Nephron (organoid): Measurements from ENCODE around the gene AGAP3.

Source experiments
- H3K27ac Mint-ChIP-seq, 3 experiments: 2 replicates each; pipeline ENCODE4 v1.8.0; 2020; ENCODE audit warnings: mixed read lengths in 3 of 3, mild to moderate bottlenecking in 2 of 3, moderate library complexity in 1 of 3
- H3K27me3 Mint-ChIP-seq: 2 replicates; pipeline ENCODE4 v1.8.0; 2021; ENCODE audit warnings: low read depth, mild to moderate bottlenecking, moderate library complexity, mixed read lengths
- H3K36me3 Mint-ChIP-seq: 2 replicates; pipeline ENCODE4 v1.8.0; 2020; ENCODE audit warnings: low read depth, mixed read lengths
- H3K4me1 Mint-ChIP-seq: 2 replicates; pipeline ENCODE4 v1.8.0; 2020; ENCODE audit warnings: mixed read lengths
- H3K4me3 Mint-ChIP-seq, 3 experiments: 2 replicates each; pipeline ENCODE4 v1.8.0; 2020; ENCODE audit warnings: mild to moderate bottlenecking in 3 of 3, mixed read lengths in 3 of 3, moderate library complexity in 2 of 3
- H3K9me3 Mint-ChIP-seq: 2 replicates; pipeline ENCODE4 v1.8.0; 2020; ENCODE audit warnings: mixed read lengths
- TF ChIP-seq, protein P1 (sequence below), 3 experiments: fragments of 200-600 bp; sonication (generic); IDR thresholded peaks; one replicate each; pipeline ENCODE4 v1.5.0; 2021; ENCODE audit warnings: antibody characterized with exemption in 3 of 3; ENCODE audit not compliant: unreplicated experiment in 3 of 3

The AGAP3 gene

DNA sequence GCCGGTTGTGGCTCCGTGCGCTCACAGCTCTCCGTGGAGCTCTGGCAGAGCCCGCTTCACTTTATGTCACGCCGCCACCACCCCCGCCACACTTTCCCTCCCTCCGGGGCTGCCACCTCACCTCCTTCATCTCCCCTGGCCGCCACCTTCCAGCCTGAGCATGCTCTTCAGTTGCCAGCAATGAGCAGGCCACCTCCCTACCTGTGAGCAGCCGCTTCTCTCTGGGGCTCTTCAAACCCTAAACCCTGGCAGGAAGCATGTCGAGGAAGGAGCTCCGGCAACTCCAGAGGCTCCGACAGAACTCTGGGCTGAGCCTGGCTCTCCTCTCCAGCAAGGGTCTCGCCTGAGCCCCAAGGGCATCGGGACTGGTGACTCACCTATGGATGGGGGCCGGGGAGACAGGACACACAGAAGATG, 44.5 kb downstream of the AGAP3 start:
- Mint-ChIP-seq H3K27ac (no peak overlapping the region), H3K9me3 (no peaks in the 10 kb centered on the region), H3K27me3 (peaks cover 5% of the 10 kb centered on the region), H3K4me3 (no peak overlapping the region), H3K4me1 (peaks cover 38% of the 10 kb centered on the region), H3K36me3 (peaks cover 58% of the 10 kb centered on the region)
- TF ChIP-seq, protein P1, sequence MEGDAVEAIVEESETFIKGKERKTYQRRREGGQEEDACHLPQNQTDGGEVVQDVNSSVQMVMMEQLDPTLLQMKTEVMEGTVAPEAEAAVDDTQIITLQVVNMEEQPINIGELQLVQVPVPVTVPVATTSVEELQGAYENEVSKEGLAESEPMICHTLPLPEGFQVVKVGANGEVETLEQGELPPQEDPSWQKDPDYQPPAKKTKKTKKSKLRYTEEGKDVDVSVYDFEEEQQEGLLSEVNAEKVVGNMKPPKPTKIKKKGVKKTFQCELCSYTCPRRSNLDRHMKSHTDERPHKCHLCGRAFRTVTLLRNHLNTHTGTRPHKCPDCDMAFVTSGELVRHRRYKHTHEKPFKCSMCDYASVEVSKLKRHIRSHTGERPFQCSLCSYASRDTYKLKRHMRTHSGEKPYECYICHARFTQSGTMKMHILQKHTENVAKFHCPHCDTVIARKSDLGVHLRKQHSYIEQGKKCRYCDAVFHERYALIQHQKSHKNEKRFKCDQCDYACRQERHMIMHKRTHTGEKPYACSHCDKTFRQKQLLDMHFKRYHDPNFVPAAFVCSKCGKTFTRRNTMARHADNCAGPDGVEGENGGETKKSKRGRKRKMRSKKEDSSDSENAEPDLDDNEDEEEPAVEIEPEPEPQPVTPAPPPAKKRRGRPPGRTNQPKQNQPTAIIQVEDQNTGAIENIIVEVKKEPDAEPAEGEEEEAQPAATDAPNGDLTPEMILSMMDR (IDR thresholded peaks at IDR 0.05; ENCODE audit: unreplicated experiment in 3 of 3), result no peak

DNA sequence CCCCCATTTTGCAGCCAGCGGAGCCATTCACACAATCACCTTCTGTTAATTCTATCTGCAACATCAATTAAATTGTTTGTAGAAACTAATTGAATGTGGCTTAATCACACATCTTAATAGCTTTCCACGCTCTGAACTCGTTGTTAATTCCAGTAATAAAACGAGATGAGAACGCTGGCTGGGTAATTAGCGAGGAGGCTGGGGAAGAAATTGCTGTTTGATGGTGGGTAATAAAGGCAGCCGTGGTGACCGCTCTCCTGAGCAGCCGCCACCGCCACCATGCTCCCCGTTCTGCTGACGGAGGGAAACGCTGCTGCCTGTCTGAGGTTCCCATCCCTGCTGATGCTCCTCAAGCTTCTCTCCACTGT, 44.9 kb downstream of the AGAP3 start:
- Mint-ChIP-seq H3K27me3 (peaks cover 5% of the 10 kb centered on the region), H3K4me3 (peak overlapping the region in 1 of 3 experiments; percentile 74), H3K36me3 (peaks cover 59% of the 10 kb centered on the region), H3K27ac (peak overlapping the region; percentile 78 to 91 (median 80)), H3K4me1 (peaks cover 39% of the 10 kb centered on the region), H3K9me3 (no peaks in the 10 kb centered on the region)
- TF ChIP-seq, protein P1 (IDR thresholded peaks at IDR 0.05; ENCODE audit: unreplicated experiment in 3 of 3), result no peak

DNA sequence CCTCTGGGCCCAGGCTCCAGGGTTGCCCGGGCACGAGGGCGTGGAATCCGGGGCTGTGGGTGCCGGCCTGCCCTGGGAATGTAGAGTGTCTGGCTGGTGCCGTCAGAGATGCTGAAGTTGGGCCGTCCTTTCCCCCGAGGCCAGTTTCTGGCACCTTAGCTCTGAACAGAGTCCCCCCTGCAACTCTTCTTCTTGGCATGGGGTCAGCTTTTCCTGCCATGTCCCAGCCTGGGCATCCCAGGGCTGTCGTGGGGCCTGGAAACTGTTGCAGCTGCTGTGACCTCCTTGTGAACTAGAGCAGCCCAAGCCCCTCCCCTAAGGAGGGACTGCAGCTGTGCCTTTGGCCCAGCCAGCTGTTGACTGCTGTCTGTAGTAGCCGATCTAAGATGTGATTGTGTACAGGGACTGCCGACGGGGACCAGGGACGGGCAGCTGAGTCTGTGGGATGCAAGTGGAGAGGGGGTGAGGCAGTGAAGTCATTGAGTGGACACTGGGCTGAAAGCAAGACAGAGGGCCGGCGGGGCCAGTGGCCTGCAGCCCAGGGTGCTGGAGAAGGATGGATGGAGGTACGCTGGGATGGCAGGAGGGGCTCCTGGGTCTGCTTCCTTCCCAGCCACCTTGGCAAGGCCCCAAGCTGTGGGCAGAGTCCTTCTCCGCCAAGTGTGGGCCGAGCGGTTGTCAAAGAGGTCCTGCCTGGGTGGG, 45.5 kb downstream of the AGAP3 start:
- Mint-ChIP-seq H3K36me3 (peaks cover 64% of the 10 kb centered on the region), H3K4me1 (peaks cover 43% of the 10 kb centered on the region), H3K4me3 (peak overlapping the region in 2 of 3 experiments; percentile 37 to 74), H3K27ac (peak overlapping the region; percentile 78 to 91 (median 80)), H3K27me3 (peaks cover 5% of the 10 kb centered on the region), H3K9me3 (no peaks in the 10 kb centered on the region)
- TF ChIP-seq, protein P1 (IDR thresholded peaks at IDR 0.05; ENCODE audit: unreplicated experiment in 3 of 3), result no peak

DNA sequence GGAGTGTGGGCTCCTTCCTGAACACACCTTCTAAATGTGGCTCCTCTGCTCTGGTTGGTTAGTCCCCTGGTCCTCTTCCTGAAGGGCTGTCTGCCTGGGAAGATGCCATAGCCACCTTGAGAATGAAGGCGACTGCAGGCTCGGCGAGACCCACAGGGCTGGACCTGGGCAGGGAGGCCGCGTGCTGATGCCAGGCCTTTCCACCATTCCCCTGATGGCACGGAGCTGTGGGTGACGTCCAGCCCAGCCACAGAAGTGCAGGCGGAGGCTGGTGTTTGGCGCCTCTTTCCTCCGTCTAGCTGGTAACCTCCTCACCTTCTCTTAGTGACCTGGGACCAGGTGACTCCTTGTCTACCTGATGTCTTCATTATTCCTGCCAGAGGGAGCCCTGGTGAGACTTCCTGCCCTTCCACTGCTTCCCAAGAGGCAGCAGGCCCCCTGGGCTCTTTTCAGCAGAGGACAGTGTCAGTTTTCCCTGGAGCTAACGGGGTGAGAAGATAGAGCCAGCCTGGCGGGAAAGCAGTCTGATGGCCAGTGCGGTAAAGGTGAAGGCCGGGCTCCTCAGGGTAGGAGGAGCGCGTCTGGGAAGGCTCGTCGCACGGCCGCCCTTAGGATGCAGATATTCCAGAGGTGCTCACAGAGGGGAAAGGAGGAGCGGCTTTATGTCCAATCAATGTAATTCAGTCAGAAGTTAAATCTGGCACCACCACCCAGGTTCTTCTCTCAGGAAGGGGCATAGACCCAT, 46.4 kb downstream of the AGAP3 start:
- Mint-ChIP-seq H3K27ac (peak overlapping the region; percentile 17 to 91 (median 78)), H3K4me3 (peak overlapping the region in 1 of 3 experiments; percentile 74), H3K36me3 (peaks cover 63% of the 10 kb centered on the region), H3K27me3 (peaks cover 5% of the 10 kb centered on the region), H3K4me1 (peaks cover 39% of the 10 kb centered on the region), H3K9me3 (no peaks in the 10 kb centered on the region)
- TF ChIP-seq, protein P1 (IDR thresholded peaks at IDR 0.05; ENCODE audit: unreplicated experiment in 3 of 3), result no peak

DNA sequence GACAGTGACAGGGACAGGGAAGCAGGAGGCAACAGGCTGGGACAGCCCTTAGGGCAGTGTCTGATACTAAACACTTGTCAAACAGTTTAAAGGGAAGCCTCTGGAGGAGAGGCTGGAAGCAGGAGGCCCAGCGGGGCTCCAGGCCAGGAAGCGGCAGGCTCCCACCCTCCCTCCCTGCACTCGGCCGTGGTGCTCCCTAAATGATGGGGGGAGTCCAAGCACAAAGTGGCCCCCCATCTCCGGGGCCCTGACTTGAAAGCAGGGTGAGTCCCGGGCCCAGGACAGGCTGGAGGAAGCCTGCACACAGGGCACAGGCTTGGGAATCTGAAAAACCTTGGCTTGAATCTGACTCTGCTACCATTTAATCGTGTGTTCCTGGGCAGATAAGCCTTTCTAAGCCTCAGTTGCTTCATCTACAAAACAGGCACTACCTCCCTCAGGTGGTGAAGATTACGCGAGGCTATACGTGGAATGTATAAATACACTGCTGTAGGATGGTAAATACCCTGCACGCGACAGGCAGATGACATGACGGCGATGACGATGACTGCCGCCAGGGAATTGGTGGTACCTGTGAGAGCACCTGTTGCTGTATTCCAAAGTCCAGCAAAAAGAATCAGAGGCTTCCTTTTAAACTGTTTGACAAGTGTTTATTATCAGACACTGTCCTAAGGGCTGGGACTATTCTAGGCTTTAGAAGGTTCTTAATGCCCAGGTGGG, 47.2 kb downstream of the AGAP3 start:
- TF ChIP-seq, protein P1 (IDR thresholded peaks at IDR 0.05; ENCODE audit: unreplicated experiment in 3 of 3), result no peak
- Mint-ChIP-seq H3K9me3 (no peaks in the 10 kb centered on the region), H3K27ac (no peak overlapping the region), H3K27me3 (peaks cover 4% of the 10 kb centered on the region), H3K4me1 (peaks cover 36% of the 10 kb centered on the region), H3K36me3 (peaks cover 55% of the 10 kb centered on the region), H3K4me3 (no peak overlapping the region)
